GM19324 (cell line): ENCODE data around the gene JTB.

ENCODE experiments used
- ATAC-seq: cut with Tn5 transposase; IDR thresholded peaks from one replicate; pipeline ENCODE4 v1.9.1; 2021; ENCODE audit warnings: mild to moderate bottlenecking, moderate library complexity; ENCODE audit not compliant: unreplicated experiment, low FRiP score

JTB gene

GRCh38 chr1:153956997-153957715 lies 20.3 kb downstream of the JTB start:
- no peak for ATAC-seq

- no peak for ATAC-seq
Observed at GRCh38 chr1:153954826-153955225, 22.6 kb downstream of the JTB start.

DNA sequence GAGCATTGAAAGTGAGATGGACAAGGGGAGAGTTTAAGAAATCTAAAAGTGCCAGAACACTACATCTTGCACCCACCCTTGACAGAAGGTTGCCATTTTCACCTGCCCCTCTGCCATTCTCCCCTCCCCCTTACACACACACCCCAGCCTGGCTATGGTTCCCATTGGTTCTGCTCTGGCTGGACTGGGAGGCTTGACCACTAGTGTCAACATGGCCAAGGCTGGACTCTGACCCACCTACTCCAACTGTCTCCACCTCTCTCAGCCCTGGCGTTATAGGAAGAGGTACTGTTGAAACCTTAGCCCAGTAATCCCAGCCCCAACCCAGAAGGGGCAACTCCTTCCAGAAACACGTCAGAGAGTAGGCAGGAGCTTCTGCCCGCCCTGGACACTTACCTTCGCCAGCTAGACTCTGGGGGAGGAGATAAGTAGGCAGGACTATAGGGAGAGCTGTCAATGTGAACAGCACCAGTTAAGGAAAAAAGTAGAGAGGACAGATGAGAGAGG lies 23.6 kb downstream of the JTB start:
- ATAC-seq = no peak

DNA sequence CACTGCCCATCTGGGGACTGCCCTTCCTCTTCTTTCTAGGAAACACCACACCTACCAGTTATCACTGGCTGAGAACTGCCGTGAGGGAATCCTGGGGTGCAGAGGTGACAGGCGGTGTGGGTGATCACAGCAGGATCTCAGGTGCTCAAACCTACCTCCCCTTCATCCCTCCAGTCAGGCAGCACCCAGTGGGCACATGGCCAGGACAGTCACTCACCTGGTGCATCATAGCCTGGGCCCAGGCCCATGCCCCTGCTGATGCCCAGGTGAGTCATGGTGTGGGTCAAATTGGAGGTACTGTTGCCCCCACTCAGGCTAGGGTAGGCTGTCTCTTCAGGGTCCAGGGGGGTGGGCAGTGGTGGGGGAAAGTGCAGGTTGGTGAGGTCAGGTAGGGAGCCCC lies 25.7 kb downstream of the JTB start:
- ATAC-seq = no peak

DNA sequence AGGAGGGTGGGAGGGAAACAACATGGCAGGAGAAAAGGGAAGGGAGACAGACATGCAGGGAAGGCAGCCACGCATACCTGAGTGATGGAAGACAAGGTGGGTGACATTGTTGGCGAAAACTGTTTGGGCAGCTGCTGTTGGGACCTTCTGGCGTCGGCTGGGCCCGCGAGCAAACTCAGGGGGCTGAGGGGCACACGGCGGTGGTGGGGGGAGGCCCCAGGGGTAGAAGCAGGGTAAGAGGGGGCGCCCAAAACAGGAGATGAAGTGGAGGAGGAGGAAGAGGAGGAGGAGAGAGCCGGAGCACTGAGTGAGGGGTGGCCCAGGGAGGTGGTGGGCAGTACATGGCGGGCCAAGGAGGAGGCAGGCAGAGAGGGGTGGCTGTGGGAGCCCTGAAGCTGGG lies 26.3 kb downstream of the JTB start:
- no peak for ATAC-seq

DNA sequence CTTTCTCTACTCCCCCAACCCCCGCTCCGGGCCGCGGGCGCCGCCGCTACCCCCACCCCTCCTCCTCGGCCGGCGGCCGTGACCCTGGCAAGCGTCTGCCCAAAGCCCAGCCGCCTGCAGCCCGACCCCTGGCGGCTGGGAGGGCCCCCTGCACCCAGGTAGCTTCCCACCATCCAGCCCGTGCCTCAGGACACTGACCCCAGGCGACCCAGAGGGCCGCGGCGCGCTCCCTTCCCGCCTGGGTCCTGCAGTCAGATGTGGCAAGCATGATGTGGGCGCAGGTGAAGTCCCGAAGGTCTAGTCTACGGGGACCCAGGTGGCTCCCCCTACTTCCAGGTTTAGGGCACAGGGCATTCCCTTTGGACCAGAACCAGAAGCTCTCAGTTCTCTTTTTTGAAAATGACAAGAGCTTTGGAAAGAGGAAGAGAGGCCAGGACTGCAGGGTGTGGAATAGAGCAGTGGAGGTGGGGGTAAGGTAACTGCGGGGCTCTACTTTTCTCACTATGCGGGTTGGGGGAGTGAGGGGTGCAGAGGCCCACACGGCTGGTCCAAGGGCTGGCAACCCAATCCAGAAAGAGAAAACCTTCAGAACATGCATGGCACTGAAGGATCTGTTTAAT lies 30.7 kb downstream of the JTB start, which contains the start of gene DENND4B:
TSS of gene DENND4B (minus strand) at position 97 of the 620 bp plus-strand sequence. CDS start 2,344 bp downstream, outside the sequence.
- ATAC-seq = peak; percentile 67

DNA sequence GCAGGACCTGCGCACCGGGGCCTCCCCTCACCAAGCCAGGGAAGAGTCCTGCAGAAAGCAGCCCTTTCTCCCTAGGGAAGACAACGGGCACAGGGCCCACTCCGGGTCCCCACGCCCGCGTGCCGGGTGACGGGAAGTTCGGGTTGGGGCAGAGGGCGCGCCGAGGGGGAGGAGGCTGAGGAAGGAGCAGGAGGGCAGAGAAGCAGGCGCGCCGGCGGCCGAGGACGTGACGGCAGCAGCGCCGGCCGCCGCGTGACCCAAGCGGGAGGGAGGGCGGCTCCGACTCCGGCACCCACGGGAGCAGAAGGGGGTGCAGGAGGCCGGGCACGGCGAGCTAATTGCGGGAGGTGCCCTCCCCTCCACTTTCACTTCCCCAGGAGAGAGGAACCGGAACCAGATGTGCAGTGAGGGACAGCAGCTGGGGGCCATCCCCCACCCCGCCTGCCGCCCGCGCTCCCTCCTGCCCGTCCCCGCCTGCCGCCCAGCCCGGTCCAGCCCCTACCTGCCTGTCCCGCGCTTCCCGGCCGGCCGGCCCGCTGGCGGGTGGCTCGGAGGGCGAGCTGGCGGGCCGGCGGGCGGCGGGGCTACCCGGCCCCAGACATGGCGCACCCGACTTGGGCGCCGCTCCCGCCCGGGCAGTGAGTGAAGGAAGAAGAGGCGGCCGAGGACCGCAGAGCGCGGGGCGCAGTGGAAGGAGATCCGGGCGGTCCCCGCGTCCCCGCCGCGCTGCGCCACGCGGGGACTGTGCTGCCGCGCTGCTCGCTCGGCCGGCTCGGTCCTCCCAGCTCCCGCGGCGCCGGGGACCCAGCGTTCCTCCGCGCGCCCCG lies 31.5 kb downstream of the JTB start:
- peak; percentile 76 for ATAC-seq

DNA sequence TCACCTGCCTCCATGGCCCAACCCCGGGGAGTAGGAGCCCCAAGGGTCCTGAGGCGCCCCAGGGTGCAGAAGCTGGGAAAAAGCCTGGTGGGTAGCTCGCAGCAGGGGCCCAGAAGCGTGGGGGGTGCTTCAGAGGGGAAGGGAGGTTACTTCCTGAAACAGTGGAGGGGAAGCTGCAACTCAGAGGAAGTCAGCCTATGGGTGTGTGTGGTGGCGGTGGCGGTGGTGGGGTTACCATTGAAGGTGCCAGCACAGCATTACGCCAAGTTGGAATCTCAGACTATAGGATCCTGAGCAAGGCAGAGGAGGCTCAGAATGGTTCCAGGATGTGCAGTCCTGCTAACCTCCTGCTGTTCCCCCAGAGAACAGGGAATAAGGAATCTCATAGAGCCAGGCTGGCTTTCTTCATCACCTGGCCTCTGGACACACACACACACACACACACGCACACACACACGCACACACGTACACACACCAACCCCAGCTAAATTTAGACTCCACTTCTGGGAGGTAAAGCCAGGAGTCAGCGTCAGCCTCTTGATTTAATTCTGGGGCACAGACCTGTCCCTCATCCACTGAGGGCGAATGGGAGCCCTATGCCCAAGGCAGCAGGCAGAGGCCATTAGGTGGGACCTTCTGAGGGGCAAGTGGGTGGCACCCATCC lies 32.2 kb downstream of the JTB start:
- ATAC-seq = no peak

GRCh38 chr1:153944827-153945117 lies 32.7 kb downstream of the JTB start:
- no peak for ATAC-seq

DNA sequence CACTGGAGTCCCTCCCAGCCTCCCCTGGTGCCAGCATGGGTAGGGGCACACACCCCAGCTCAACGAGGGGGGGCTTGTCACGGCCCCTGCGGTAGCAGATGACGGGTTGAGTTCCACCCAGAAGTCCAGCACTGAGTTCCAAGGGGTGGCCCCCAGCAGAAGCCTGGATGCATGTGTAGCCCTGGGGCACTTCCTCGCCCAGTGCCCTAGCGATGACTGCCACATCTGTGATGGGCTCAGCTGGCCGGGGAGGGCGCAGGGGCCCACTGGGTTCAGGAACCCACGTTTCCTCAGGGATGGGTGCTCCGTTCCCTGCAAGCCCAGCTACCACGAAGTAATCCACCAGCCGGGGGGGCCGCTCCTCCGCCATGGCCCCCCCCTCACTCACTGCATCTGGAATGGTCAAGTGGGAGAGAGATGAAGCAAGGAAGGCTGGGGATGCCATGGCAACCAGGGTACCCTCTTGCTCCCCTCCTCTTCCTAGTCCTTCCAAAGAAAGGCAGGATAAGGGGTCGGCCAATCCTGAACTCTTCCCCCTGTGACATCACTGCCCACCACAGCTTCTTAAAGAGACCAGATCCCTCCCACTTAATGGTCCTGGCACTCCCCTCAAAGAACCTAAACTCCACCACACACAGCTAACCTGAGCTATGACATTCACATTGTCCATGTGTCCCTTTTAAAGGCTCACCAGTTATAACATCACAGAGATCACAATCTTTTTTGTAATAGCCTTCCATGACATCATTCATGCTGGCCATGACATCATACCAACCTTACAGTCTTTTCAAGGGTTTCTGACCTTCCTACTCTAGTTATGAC lies 33.3 kb downstream of the JTB start:
- ATAC-seq = no peak

- no peak for ATAC-seq
Observed at GRCh38 chr1:153942766-153943549, 34.5 kb downstream of the JTB start.

GRCh38 chr1:153941826-153942725 lies 35.4 kb downstream of the JTB start:
- no peak for ATAC-seq

DNA sequence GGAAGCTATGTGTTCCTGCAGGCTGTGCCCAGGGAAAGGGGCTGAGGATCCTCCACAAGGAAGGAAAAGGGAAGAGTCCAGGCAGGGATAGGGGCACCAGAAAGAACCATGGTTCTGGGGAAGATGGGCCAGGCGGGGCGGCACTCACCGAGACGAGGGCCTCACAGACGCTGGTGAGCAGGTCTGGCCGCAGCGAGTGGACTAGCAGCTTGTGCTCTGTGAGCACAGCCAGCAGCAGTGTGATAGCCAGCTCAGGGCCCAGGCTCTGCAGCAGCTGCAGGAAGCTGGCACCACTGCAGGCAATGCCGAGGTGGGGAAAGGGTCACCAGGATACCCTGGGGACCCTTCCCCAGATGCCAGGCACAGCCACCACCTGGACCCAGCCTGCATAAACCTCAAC lies 36.7 kb downstream of the JTB start:
- no peak for ATAC-seq

DNA sequence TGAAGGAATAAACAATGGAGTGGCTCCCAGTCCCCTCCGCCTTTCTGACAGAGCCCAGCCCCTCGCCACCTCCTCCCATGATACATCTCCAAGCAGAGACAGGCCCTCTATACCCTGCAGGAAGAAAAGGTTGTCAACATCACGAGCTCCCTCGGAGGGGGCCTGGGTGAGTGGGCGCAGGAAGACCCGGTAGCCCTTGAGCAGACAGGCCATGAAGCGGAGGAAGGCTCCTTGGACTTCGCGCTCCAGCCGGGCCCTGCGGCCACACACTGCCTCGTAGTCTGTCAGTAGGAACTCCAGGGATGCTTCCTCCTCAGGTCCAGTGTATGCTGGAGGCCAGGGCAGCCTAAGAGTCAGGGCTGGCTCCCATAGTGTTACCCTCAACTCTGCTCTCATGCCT lies 38.0 kb downstream of the JTB start:
- ATAC-seq = no peak

DNA sequence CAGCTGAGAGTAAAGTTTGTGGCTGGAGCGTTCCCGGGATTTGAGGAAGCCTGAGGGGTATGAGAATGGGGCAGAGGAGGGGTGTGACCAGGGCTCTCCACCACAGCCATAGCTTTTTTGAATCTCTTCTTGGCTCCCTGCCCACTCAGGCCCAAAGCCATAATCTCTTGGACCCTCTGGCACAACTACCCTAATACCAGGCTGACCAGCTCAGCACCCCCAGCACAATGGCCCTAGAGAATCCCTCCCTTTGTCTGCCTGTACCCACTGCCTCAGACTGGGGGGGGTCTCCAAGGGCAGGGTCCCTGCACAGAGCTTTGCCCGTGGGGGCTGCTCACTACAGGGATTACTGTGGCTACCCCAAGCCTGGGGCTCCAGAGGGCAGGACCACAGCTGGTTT lies 38.5 kb downstream of the JTB start:
- ATAC-seq = no peak

DNA sequence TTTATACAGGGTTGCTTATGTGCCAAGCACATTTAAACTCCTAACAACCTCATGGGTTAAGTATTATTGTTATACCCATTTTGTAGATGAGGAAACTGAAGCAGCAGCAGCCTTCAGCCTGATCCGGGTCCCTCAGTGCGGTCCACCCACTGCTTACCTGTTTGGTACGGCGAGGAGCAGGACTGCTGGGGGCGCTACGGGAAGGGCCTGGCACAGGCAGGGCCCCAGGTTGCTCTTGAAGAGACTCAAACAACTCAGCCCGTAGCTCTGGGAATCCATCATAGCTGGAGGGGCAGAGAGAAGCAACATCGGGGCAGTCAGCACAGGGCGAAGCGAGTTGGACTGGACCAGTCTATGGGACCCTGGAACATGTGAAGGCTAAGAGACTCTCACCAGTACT lies 40.1 kb downstream of the JTB start:
- no peak for ATAC-seq

GRCh38 chr1:153936011-153936802 lies 41.3 kb downstream of the JTB start:
- ATAC-seq = no peak

DNA sequence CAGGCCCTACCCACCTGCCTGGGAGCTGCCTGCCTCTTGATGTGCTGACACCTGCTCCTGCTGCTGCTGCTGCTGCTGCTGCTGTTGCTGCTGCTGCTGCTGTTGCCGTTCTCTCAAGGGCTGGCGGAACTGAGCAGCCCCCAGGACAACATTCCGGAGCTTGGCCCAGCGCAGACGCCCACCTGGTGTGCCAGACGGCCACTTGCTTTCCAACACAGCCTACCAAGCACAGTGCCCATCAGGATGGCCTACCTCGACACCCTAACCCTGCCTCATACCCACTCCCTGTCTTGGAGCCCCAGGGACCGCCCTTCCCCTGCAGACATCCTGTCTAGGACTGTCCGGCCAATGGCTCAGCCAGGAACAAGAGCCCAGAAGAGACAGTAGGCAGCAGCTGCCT lies 42.7 kb downstream of the JTB start:
- no peak for ATAC-seq
